ES-I3 (cell line): ENCODE data around the gene PNLIPRP3.

Experiments
- H3K36me3 ChIP-seq: 2 replicates; pipeline ENCODE4 v1.6.1; 2013; ENCODE audit warnings: mild to moderate bottlenecking, low read length, control low read depth, moderate library complexity; ENCODE audit not compliant: insufficient read depth
- H3K4me1 ChIP-seq: 2 replicates; pipeline ENCODE4 v1.6.1; 2013; ENCODE audit warnings: mild to moderate bottlenecking, control low read depth, low read length; ENCODE audit not compliant: insufficient read depth
- H3K9ac ChIP-seq: 2 replicates; pipeline ENCODE4 v1.6.1; 2013; ENCODE audit warnings: low read depth, mild to moderate bottlenecking, low read length, moderate library complexity
- H3K9me3 ChIP-seq: 2 replicates; pipeline ENCODE4 v1.6.1; 2013; ENCODE audit warnings: mild to moderate bottlenecking, low read length, moderate library complexity; ENCODE audit not compliant: control insufficient read depth, insufficient read depth

The PNLIPRP3 gene

GRCh38 chr10:116429288-116429977 is 1.8 kb downstream of the PNLIPRP3 start:
- no peaks in the 10 kb centered on the region for H3K36me3 ChIP-seq
- no peaks in the 10 kb centered on the region for H3K9me3 ChIP-seq

DNA sequence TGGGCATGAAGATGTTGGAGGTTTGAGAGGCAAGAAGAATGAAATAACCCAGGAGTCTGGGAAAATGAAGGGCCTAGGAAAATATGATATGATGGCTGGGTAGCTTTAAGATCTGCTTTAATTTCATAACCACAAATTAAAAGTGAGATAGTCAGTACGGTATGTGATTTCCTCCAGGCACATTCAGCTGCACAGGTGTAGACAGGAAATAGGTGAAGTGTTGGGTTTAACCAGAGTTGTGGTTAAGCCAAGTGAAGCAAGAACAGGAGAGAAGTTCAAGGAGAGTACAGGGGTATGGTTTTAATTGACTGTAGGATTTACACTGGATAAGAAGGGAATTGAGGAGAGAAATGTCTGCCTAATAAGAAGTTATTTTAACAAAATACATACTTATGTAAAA is 2.6 kb downstream of the PNLIPRP3 start:
- Histone ChIP-seq H3K9ac (no peak overlapping the region), H3K36me3 (no peaks in the 10 kb centered on the region), H3K9me3 (no peaks in the 10 kb centered on the region), H3K4me1 (no peaks in the 10 kb centered on the region)

More at GRCh38 chr10:116429288-116429977, 1.8 kb downstream of the PNLIPRP3 start:
- H3K9ac ChIP-seq: no peak overlapping the region
- H3K4me1 ChIP-seq: no peaks in the 10 kb centered on the region

DNA sequence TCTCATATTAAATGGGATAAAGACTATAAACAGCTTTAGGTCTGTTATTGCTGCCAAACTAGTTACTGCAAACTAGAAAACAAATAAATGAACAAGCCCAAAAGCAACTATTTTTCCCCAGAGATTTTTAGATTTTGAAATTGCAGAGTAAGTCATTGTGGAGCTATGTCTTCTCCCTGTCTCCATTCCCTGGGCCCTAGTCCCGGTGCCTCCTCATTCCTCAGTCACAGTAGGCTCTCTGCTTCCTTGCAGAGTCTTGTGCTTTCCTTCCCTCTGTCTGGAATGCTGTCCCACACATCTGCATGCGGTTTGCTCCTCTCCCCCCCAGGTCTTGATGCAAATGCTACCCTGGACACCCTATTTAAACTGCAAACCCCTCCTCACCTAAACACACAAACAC is 4.0 kb downstream of the PNLIPRP3 start:
- Histone ChIP-seq H3K36me3 (no peaks in the 10 kb centered on the region), H3K9me3 (no peaks in the 10 kb centered on the region), H3K4me1 (no peaks in the 10 kb centered on the region), H3K9ac (no peak overlapping the region)

DNA sequence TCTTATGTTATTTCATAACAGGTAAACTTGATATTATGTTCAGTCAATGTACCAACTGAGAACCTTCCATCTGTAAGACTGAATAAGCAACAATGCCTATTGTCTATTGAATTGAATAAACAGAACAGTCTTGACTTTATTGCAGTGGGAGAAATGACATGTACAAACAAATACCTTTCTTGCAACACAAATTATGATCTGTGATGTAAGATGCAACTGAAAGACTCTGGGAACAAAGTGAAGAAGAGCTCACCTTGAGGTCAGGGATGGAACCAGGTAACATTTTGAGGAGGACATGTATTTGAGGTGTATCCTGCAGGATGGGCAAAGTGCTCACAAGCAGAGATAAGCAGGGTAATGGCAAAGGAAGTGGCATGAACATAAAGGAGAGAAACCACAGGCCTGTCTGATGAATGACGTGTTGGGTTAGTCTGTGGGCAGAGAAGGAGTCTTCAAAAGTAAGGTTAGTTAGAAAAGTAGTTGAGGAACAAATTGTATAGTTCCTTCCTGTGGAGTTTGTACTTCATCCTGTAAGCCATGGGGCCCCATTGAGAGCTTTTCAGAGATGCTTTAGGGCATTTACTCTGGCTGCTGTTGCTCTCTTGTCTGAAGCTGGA is 9.5 kb downstream of the PNLIPRP3 start:
- Histone ChIP-seq H3K9me3 (no peaks in the 10 kb centered on the region), H3K9ac (no peak overlapping the region), H3K36me3 (no peaks in the 10 kb centered on the region), H3K4me1 (no peaks in the 10 kb centered on the region)

GRCh38 chr10:116440330-116441030 is 12.8 kb downstream of the PNLIPRP3 start:
- no peaks in the 10 kb centered on the region for H3K9me3 ChIP-seq
- H3K4me1 ChIP-seq: no peaks in the 10 kb centered on the region
- H3K9ac ChIP-seq: no peak overlapping the region
- no peaks in the 10 kb centered on the region for H3K36me3 ChIP-seq

- Histone ChIP-seq H3K9me3 (no peaks in the 10 kb centered on the region), H3K36me3 (no peaks in the 10 kb centered on the region), H3K4me1 (no peaks in the 10 kb centered on the region), H3K9ac (no peak overlapping the region)
These were observed 17.0 kb downstream of the PNLIPRP3 start for GRCh38 chr10:116444527-116445142.

- Histone ChIP-seq H3K9ac (no peak overlapping the region), H3K4me1 (no peaks in the 10 kb centered on the region), H3K36me3 (no peaks in the 10 kb centered on the region), H3K9me3 (no peaks in the 10 kb centered on the region; the same call in 1 of the 2 replicates)
These were observed 23.2 kb downstream of the PNLIPRP3 start for GRCh38 chr10:116450861-116451260.

DNA sequence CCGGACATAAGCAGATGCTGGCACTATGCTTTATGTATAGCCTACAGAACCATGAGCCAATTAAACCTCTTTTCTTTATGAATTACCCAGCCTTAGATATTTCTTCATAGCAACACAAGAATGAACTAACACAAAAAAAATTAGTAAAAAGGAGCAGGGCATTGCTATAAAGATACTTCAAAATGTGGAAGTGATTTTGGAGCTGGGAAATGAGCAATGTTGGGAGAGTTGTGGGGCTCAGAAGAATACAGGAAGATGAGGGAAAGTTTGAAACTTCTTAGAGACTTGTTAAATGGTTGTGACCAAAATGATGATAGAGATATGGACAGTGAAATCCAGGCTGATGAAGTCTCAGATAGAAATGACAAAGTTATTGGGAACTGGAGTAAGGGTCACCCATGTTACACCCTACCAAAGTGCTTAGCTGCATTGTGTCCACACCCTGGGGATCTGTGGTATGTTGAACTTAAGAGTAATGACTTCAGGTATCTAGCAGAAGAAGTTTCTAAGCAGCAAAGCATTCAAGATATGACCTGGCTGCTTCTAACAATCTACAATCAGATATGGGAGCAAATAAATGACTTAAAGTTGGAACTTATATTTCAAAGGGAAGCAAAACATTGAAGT is 24.2 kb downstream of the PNLIPRP3 start:
- no peaks in the 10 kb centered on the region for H3K36me3 ChIP-seq
- no peak overlapping the region for H3K9ac ChIP-seq
- H3K9me3 ChIP-seq: no peaks in the 10 kb centered on the region; the same call in 1 of the 2 replicates
- no peaks in the 10 kb centered on the region for H3K4me1 ChIP-seq

- H3K36me3 ChIP-seq: no peaks in the 10 kb centered on the region
- no peaks in the 10 kb centered on the region for H3K4me1 ChIP-seq
- no peak overlapping the region for H3K9ac ChIP-seq
- no peaks in the 10 kb centered on the region; the same call in 1 of the 2 replicates for H3K9me3 ChIP-seq
These were observed 24.7 kb downstream of the PNLIPRP3 start for GRCh38 chr10:116452338-116452720.

DNA sequence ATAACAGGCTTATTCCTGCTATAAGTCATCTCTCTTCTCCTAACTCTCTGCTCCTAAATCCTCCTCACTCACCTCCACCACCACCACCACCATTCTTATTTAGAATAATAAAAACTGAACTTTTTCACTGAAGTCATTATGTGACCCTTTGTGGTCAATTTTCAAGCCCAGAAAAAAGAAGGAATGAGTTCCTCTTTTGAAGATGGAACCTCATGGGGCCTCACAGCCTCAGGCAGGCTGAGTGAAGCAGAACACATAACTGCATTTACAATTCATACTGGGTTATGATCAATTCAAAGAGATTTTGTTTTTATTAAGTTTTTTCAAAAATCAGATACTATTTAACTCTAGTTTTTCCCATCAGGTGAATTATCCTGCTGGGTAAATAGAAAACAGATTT is 29.8 kb downstream of the PNLIPRP3 start:
- Histone ChIP-seq H3K36me3 (no peaks in the 10 kb centered on the region), H3K9ac (no peak overlapping the region), H3K4me1 (no peaks in the 10 kb centered on the region), H3K9me3 (no peaks in the 10 kb centered on the region; the same call in 1 of the 2 replicates)

- H3K9me3 ChIP-seq: 0 out of 2 replicates have a peak, but pooled peaks cover 3% of the 10 kb centered on the region
- H3K9ac ChIP-seq: no peak overlapping the region
- H3K36me3 ChIP-seq: no peaks in the 10 kb centered on the region
- H3K4me1 ChIP-seq: no peaks in the 10 kb centered on the region
These were observed 32.6 kb downstream of the PNLIPRP3 start for GRCh38 chr10:116460219-116460618.

- H3K36me3 ChIP-seq: no peaks in the 10 kb centered on the region
- 0 out of 2 replicates have a peak, but pooled peaks cover 3% of the 10 kb centered on the region for H3K9me3 ChIP-seq
- no peak overlapping the region for H3K9ac ChIP-seq
These were observed 34.0 kb downstream of the PNLIPRP3 start for GRCh38 chr10:116461680-116462079.

GRCh38 chr10:116464257-116464656 is 36.6 kb downstream of the PNLIPRP3 start:
- Histone ChIP-seq H3K9me3 (0 out of 2 replicates have a peak, but pooled peaks cover 3% of the 10 kb centered on the region), H3K4me1 (no peaks in the 10 kb centered on the region), H3K9ac (no peak overlapping the region), H3K36me3 (no peaks in the 10 kb centered on the region)

More at GRCh38 chr10:116461680-116462079, 34.0 kb downstream of the PNLIPRP3 start:
- H3K4me1 ChIP-seq: no peaks in the 10 kb centered on the region

DNA sequence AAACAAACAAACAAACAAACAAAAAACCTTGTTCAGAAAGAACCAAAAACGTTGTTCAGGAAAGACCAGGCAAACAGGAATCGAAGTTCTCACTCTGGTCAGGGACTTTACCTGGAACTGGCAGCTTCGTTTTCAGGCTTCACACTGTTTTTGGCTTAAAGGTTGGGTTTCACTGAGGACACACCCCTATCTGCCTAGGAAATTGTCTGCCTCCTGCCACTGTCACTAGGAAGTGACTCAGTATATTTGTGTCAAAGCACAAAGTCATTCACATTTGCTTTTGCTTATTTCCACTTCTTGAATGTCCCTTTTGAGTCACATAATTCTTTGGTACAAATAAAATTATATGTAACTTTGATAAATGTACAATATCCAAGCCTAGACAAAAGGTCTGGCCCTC is 37.9 kb downstream of the PNLIPRP3 start:
- H3K9me3 ChIP-seq: 0 out of 2 replicates have a peak, but pooled peaks cover 3% of the 10 kb centered on the region
- H3K9ac ChIP-seq: no peak overlapping the region
- H3K4me1 ChIP-seq: no peaks in the 10 kb centered on the region
- H3K36me3 ChIP-seq: no peaks in the 10 kb centered on the region
